GM21723 (cell line): ENCODE data around the gene GRID1.

Experiments
- ATAC-seq: cut with Tn5 transposase; IDR thresholded peaks from one replicate; pipeline ENCODE4 v1.9.1; 2021; ENCODE audit warnings: mild to moderate bottlenecking, moderate library complexity; ENCODE audit not compliant: unreplicated experiment

GRID1 gene

DNA sequence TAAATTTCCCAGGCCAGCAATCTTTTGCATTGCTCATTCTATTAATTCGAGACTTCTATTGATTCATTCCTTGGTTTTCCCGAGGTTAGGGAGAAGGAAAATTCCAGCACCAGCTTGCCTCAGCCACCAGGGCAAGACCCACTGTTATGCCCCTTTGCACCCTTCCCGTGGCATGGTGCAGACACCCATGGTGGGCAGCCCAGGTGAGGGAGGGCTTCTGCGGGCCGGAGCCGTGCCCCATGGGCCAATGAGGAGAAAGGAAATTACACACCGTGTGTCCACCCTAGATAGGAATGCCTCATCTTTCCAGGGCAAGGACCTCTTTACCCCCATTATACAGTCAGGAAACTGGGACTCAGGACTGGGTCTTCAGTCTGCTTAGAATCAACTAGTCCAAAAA lies 4.5 kb upstream of the GRID1 start:
- no peak for ATAC-seq

DNA sequence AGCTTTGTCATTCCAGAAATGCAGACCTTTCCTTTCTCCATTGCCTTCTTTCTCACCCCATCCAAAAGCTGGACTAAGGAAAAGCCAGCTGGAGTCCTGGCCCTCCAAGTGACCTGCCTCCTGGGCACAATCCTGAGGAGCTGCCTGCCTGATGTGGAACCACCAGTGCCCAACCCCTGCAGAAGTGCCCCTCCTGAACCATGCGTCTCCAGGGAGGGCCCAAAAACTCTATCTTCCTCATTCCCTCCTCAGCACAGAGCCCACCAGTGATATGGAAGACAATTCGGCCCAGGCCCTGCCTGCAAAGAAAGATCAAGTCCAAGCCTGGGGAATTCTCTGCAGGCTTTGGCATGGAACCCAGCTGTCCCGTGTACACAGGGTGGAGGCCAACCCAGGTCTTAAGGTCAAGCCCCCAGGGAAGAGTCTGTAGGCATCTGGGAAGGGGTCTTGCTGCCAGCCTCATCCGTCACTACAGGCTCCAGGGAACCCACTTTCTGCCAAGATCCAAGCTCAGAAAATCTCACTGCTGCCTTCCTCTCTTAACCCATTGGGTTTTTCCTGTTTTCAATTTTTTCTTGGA lies 3.5 kb upstream of the GRID1 start:
- ATAC-seq: no peak

DNA sequence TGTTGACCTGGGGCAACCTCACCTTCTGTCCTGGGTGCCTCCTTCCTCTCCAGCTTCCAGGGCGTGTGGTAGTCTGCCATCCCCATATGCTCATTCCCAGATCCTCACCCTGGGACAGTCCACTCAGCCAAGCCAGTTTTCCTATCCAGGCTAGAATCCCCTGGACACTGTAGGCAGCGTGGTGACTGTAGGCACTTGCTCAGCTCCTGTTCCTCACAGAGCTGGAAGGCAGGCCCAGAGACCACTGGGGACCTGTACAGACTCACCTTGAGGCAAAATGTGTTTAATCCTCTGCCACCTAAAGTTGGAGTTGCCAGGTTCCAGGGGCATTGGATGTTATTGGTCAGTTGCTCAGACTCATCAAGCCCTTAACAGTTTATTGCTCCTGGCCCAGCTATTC lies 2.4 kb upstream of the GRID1 start:
- ATAC-seq: no peak

DNA sequence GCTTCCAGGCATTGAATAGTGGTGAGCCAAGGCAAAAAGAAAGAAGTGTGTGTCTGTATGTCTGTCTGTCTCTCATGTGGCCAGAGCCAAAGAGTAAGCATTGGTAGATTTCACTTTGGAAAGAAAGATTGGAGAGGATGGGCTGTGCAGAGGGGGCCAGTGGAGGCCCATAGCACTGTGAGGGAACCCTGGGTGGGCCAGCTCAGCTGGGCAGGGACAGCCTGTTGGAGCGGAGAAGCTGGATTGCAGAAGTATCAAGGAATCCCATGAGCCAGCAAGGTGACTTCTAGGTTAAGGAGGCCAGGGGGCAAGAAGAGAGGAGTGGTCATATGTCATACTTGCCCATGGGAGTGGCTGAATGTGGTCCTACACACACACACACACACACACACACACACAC lies 1.5 kb upstream of the GRID1 start:
- ATAC-seq: no peak

DNA sequence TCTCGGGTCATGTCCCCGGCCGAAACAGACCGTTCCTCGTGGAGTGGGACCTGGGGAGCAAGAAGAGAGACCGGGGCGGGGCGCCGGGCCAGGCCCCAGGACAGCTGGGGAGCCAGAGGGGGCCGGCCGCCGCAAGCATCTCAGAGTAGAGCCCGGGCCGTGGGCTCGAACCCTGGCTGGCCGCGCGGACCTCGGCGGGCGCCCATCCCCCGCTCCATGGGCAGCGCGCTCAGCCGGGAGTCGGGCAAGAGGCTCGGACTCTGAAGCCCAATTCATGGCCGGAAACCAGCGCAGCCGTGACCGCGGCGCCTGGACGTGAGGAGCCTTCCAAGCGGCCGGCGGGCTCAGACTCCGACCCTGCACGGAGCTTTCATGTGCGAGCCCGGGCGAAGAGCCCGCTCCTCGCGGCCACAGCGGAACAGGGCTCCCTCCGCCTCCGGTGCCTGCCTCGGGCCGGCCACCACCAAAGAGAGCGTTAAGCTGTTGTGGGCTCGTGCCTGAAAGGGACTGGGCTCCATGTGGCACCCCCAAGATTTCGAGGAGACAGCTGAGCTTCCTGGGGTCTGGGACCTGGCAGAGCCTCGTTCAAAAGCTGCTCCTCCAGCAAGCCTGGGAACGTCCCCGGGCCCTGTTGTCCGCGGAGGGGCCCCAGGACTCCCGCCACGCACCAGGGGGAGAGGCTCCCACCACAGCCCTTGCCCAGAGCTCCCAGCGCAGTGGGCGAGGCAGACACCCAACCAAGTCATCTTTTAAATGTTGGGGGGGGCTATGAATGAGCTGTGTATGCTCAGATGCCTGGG lies 757 bp upstream of the GRID1 start:
- peak; percentile 16 for ATAC-seq

DNA sequence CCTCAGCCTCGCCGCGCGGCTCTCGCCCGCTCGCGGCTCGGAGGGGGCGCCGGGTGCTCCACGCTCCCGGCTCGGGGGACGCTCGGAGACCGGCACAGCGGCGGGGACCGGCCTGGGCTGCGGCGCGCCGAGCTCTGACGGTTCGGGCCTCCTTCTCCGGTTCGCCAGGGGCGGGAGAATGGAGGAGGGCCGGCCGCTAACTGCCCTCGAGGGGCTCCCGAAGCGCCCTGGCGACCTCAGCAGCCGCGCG lies 232 bp upstream of the GRID1 start:
- ATAC-seq: peak; percentile 53

DNA sequence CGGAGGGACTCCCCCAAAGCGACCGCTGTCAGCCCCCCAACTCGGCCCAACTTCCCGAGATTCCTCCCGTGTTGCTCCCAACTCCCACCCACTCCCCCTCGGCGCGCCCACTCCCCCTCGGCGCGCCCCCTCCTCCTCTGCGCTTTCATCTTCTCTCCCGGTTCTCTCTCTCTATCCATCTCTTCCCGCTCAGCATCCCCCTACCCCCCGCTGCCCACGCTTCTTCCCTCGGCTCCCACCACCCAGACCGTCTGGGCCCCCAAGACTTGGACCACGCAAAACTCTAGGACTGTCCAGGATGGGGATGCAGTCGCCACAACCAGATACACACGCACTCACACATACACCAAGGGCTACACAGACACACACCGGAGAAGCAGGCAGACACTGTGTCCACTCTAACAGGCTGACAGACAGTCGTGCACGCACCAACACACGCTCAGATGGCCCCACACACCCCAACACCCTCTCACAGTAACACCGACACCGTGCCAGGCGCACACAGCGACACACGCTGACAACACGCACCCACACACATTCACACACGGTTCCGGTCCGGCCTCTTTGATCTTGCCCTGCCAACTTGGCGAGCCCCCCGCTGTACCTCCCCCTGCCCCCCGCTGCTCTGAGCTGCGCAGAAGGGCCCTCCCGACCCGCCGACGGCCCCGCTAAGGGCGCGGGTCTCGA lies 1.1 kb downstream of the GRID1 start:
- no peak for ATAC-seq

DNA sequence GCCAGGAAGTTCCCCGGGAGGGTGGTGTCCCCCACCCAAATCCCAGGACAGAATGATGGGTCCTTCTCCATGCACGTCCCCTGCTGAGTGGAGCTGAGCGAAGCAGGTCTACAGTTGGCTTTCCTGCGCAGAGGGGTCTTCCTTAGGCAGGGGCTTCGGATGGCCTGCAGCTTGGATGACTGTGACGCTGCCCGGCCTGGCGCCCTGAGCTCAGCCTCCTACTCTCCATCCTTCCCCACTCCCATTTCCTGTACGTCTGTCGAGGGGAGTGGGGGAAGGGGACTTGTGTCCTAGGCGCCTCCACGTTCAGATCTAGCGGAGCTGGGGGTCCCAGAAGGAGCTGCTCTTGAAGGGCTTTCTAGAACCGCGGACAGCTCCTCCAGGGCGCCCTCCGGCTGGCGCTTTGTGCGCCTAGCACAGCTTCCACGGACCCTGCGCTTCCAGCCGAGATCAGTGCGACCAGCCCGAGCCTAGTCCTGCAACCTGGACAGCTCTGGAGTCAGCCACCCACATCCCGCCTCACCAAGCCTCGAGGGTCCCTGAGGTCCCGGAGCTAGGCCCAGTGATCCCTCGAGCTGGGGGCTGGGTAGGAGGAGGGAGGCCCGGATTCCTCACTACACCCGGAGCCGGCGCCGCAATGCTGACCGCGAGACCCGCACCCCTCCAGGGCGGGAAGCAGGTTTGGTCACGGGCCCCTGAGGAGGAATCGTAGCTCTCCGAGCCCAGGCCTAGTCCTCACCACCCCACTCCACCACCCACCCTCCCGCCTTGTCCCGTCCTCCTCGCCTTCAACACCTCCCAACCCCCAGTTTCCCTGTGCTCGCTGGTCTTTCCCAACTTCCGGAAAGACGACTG lies 1.9 kb downstream of the GRID1 start:
- no peak for ATAC-seq

DNA sequence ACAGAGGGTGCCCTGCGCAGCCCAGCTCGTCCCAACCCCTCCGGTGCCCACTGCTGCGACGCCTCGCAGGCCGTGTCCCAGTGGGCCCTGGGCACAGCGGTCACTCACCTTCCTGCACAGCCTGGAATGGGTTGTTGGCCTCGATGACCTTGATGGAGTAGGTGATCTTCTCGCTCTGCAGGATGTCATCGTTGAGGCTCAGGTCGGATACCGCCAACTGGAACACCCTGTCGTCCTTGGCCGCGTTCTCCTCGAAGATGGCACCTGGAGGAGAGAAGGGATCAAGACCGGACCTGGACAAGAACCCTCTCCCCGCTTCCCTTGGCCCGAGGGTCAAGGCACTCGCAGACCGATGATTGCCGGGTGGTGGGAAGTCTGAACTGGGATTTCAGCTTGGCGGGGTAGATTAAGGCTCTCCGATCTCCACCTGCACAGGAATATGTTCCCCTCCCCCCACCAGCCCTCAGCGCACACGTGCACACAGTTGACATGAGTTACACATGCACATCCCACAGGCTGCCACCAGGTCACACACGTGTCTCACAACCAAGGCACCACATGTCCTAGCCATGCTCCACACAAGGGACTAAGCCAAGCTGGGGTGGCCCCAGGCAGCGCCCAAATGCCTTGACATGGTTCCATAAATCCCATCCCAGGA lies 2.6 kb downstream of the GRID1 start:
- no peak for ATAC-seq

DNA sequence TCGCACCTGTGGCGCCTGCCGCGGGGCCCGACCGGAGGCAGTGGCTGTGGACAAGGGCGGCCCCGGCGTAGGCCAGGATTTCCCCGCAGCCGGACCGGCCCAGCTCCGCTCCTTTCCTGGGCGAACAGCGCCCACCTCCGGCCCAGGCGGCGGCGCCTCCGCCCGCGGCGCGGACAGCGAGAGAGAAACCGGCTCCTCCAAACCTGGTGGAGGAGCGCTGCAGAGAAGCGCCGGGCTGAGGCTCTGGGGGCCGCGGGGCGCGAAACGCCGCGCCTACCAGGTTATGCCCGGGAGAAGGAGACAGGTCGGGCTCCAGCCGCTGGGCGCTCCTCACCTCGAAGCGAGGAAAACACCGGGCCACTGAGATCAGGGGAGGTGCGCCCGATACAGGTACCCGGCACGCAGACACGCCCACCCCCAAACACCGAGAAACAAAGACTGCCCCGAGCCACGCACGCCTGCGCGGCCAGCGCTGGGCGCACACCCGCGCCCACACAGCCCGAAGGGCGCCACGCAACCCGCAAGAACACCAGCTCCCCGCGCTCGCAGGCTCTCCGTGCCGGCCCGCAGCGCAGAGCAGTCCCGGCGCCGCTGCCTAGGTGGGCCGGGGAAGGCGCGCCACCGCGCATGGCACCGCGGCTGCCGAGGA lies 3.3 kb downstream of the GRID1 start:
- no peak for ATAC-seq

DNA sequence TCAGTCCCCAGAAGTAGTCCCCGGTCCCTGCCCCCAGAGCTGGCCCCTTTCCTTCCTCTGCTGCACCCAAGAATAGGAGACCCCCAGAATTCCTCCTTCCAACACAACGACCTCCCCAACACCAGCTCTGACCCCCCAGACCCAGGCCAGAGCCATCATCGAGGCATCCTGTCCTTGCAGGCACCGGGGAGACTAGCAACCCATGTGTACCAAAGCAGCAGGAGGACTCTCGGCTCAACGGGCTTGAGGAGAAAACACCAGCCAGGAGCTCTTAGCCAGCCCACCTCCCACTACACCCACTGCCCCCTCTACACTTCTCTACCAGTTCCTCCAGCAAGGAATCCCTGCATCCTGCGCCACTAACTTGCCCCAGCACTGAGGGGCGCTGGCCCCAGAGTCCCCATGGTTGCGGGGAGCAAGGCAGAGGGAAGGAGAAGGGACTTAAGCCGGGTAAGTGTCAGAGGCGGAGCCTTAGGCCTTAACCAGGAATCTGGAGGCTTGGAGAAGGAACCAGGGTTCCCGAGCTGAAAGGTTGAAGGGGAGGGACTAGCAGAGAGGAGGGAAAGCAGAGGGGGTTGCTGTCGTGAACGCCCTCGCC lies 3.9 kb downstream of the GRID1 start:
- no peak for ATAC-seq

DNA sequence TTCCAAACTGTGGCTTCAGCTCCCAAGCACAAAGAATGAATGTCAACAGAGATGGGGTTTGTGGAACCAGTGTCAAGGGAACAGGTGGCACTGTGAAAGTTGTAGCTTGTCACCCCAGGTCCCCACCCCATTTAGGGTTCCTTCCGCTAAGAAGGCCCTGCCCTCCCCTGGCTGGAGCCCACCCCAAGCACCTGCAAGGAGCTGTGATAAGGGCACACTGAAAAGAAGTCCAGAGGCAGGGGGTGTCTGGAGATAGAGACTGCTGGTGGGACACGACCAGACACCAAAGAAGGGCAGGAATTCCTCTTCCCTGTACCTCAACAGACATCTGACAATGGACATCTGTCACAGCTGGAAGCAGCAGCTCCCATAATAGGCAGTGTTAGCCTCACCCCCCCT lies 4.5 kb downstream of the GRID1 start:
- ATAC-seq: no peak

DNA sequence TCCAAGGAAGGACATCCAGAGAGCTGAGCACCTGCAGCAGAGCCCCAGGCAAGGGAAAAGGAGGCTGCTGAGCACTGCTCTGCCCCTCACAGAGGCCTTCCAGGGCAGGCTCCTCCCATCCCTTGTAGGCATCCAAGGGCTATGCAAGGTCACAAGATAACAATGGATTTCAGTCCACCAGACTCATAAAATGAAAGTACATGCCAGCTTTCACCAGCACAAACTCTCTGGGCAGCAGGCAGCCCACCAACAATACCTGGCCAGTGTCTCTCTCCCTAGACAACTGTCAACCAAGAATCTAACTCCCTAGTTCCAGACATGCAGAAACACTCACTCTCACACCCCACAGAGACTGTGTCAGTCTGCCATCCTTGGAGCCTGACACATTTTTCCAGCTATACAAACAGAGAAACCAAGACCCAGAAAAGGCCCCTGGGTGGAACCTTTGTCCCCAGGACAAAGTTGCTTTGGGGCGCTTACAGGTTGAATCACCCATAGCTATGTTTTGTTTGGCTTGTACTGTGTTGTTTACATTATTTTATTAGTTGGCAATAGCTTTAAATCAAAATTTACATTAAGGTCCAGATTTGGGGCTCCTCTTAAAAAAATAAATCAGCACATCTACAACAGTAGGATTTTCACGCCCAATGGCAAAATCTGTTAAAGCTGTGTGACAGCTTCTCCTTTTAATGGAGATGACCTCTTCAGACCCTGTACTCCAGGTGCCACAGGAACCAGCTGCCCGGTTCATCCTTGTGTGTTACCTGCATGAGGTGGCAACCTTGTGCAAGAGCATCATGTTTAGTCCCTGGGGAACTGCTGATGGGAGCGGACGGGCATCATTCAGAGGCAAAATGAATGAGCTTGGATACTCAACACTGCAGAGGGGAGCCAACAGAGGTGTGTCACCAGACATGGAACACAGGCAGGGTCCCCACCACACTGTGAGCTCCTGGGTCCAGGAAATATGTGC lies 5.2 kb downstream of the GRID1 start:
- no peak for ATAC-seq

DNA sequence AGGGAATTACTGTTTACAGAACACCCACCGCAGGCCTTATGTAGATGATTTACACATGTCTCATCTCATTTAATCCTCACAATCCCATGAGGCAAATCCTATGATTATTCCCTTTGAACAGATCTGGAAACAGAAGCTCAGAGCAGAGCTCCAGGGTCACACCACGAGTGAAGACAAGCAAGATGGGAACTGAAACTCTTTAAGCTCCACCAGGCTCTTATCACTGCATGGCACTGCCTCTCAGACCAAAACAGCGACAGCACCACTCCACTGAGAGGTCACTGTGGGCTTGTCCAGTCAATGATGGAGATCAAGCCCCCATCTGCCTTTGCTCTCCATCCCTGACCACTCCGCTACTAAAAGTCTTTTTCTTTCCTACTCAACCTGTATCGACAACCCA lies 5.9 kb downstream of the GRID1 start:
- ATAC-seq: no peak

DNA sequence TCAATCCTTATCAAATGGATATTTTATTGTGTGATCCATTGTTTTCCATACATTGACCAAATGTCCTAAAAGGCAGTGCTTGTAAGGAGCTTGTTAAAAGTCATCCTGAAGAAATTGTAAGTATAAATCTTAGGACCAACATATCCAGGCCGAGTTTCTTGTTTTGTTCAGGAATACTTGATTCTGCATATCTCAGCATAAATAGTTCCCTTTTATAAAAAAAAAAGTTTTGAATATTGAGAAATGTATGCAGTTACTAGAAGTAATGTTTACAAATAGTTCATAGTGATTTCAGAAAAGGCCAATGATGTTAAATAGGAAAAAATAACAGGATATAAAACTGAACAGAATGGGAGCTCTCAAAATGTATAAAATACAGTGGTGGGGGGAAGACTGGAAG lies 6.6 kb downstream of the GRID1 start:
- no peak for ATAC-seq

DNA sequence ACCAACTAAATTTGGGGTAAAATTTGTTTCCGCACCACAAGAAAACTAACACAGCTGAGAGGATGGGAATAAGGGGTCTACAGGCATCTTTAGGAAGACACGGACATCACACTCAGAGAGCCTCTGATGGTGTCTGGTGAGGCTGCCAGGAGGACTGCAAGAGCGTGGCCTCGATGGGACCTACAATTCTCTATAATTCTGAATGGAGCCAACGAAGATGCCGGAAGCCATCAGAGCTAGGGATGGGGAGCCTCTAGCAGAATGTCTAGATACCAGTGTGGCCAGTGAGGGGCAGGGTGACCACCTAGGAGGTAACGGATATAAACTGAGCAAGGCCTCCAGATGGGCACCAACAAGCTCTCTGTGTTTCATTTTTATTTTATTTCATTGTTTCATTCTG lies 7.5 kb downstream of the GRID1 start:
- no peak for ATAC-seq

DNA sequence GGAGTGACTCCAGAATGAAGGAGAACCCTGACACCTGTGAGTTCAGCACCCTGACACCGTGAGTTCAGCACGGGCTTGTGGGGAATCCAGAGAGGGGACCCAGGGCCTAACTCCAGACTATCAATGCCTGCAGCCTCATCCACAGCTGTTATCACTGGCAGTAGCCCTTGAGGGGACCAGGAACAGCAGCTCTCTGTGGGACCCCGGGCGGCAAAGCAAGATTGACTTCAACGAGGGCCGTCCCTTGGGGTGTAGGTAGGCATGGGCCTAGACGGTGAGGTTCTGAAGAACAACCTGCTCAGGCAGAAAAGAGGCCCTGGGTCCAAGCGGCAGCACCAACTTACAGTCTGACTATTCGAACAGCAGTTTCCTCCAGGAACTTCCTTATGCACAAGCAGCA lies 8.9 kb downstream of the GRID1 start:
- ATAC-seq: no peak

DNA sequence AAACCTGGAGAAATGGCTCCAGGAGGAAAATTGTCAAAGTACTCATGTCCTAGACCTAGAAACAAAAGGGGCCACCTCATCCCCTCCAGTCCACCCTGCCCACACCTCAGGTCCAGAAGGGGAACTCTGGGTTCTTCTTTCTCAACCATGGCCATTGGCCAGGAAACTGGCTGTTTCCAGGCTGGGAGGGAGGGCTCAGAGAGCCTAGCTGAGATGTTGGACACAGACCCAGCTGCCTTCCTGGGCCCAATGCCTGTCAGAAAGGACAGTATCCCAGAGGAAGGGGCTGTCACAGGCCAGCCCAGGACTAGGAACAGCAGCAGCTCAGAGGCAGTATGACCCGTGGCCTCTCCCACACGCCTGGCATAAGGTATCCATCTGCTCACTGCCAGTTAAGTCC lies 9.6 kb downstream of the GRID1 start:
- ATAC-seq: no peak

DNA sequence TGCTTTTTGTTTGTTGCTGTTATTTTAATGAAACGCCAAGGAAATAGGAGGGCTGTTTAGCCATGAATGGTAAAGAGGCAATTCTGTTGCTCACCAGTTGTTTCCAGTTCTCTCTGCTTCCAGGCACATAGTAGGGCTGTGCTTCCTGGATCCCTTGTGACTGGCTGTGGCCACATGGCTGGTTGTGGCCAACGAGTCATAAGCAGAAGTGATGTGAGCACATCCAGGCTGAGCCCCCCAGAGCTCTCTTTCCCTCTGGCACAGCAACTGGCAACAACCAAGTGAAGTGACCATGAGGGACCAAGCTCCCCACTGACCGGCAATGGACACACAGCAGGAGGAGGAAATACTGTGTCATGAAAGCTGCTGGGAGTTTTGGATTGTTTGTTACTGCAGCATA lies 10.3 kb downstream of the GRID1 start:
- no peak for ATAC-seq
